Bronchial epithelial cell (primary cell): Measurements from ENCODE around the gene HAAO. TPM values are rescaled to one million over a fixed set of nuclear protein-coding genes. Genes with fewer than 3 reads are reported as not detected.

Experiments used
- DNase-seq: peaks from one replicate; pipeline ENCODE4 v3.0.0-alpha.2; 2010; ENCODE audit warnings: low read depth
- FAIRE-seq: peaks from 2 replicates; lab custom pipeline; 2011; peaks lifted over from hg19 to GRCh38; lab: Jason Lieb, UNC
- H3K27me3 ChIP-seq: 2 replicates; pipeline ENCODE4 v1.5.1; 2011; ENCODE audit warnings: low read length; ENCODE audit not compliant: control insufficient read depth, insufficient read depth
- H3K36me3 ChIP-seq: 2 replicates; pipeline ENCODE4 v1.5.1; 2011; ENCODE audit warnings: low read length; ENCODE audit not compliant: control insufficient read depth, insufficient read depth
- H3K4me3 ChIP-seq: 2 replicates; pipeline ENCODE4 v1.5.1; 2011; ENCODE audit warnings: mild to moderate bottlenecking, low read depth, low read length, control low read depth
- CTCF ChIP-seq: IDR thresholded peaks from 2 replicates; pipeline ENCODE4 v1.5.1; 2011; ENCODE audit warnings: mild to moderate bottlenecking, moderate library complexity, low read length, control low read depth, inconsistent platforms; ENCODE audit not compliant: insufficient read depth, severe bottlenecking
- total RNA-seq: library from RNA; depleted of rRNA; stranded (reverse); fragments of >200 nt; gene quantifications from 2 replicates; pipeline ENCODE4 v1.2.1, GENCODE V29; 2014

The HAAO gene
- total RNA-seq, 1 donor from 2014 or later = not detected

GRCh38 chr2:42828487-42829425 lies 36.4 kb upstream of the HAAO start:
- H3K27me3 ChIP-seq = peaks cover under 1% of the 10 kb centered on the region
- no peak overlapping the region for H3K4me3 ChIP-seq
- FAIRE-seq (no peak), DNase-seq (peak; percentile 50)
- H3K36me3 ChIP-seq = no peaks in the 10 kb centered on the region
- TF ChIP-seq CTCF = peak; percentile 94

GRCh38 chr2:42827647-42828486 lies 35.5 kb upstream of the HAAO start:
- DNase-seq = peak; percentile 45
- peak; percentile 96 for TF ChIP-seq CTCF
- Histone ChIP-seq H3K27me3 (peaks cover 2% of the 10 kb centered on the region), H3K4me3 (no peak overlapping the region), H3K36me3 (no peaks in the 10 kb centered on the region)
- FAIRE-seq = no peak

- FAIRE-seq (no peak), DNase-seq (no peak)
- peaks cover 2% of the 10 kb centered on the region for H3K27me3 ChIP-seq
- H3K4me3 ChIP-seq = no peak overlapping the region
- H3K36me3 ChIP-seq = no peaks in the 10 kb centered on the region
- TF ChIP-seq CTCF = no peak
Measured at GRCh38 chr2:42826231-42826630, 33.8 kb upstream of the HAAO start.

GRCh38 chr2:42824454-42824807 lies 32.0 kb upstream of the HAAO start:
- no peak for FAIRE-seq
- no peak for TF ChIP-seq CTCF
- no peak for DNase-seq
- Histone ChIP-seq H3K36me3 (no peaks in the 10 kb centered on the region), H3K27me3 (peaks cover 2% of the 10 kb centered on the region), H3K4me3 (no peak overlapping the region)

- DNase-seq = no peak
- Histone ChIP-seq H3K27me3 (peaks cover 2% of the 10 kb centered on the region), H3K4me3 (no peak overlapping the region), H3K36me3 (no peaks in the 10 kb centered on the region)
- no peak for FAIRE-seq
- no peak for TF ChIP-seq CTCF
Measured at GRCh38 chr2:42823744-42824453, 31.5 kb upstream of the HAAO start.
